GM10266 (cell line): ENCODE data around the gene RPAP2.
"Not testable (repeated sequence)": the region's sequence is repeated elsewhere in the genome, so short reads cannot be mapped to it uniquely, and the experiment has no call there.

ENCODE experiments used
- DNase-seq: peaks from one replicate; pipeline ENCODE4 v3.0.0; 2012; ENCODE audit errors: extremely low spot score
- CTCF ChIP-seq: IDR thresholded peaks from 2 replicates; pipeline ENCODE4 v1.5.1; 2012; ENCODE audit warnings: mild to moderate bottlenecking, low read depth; ENCODE audit not compliant: control insufficient read depth, insufficient read depth; ENCODE audit errors: missing control alignments

RPAP2 gene

GRCh38 chr1:92277105-92277723, 21.6 kb upstream of the RPAP2 start:
- no peak for DNase-seq
- TF ChIP-seq CTCF = no peak

GRCh38 chr1:92279781-92280180, 19.1 kb upstream of the RPAP2 start:
- not testable (repeated sequence) for DNase-seq

GRCh38 chr1:92281411-92281810, 17.4 kb upstream of the RPAP2 start:
- not testable (repeated sequence) for DNase-seq

GRCh38 chr1:92291372-92291999, 7.4 kb upstream of the RPAP2 start:
- peak; percentile 55 for TF ChIP-seq CTCF
- peak; percentile 22 for DNase-seq

- no peak for TF ChIP-seq CTCF
- no peak for DNase-seq
These were observed 666 bp upstream of the RPAP2 start for GRCh38 chr1:92298213-92298572.

- TF ChIP-seq CTCF = no peak
- DNase-seq = no peak
These were observed 755 bp downstream of the RPAP2 start for GRCh38 chr1:92299477-92300150.

- TF ChIP-seq CTCF = no peak
- DNase-seq = no peak
These were observed 2.2 kb downstream of the RPAP2 start for GRCh38 chr1:92301021-92301420.

- no peak for DNase-seq
- no peak for TF ChIP-seq CTCF
These were observed 7.2 kb downstream of the RPAP2 start for GRCh38 chr1:92306020-92306419.
